Stimulated activated CD4-positive, alpha-beta T cell treated with anti-CD3 and anti-CD28 coated beads, TNF-alpha, amount 100 ng/mL, for 1 hour (primary cell): ENCODE data around the gene CPNE7.

ENCODE experiments used
- DNase-seq, 3 donors: peaks; one replicate each; pipeline ENCODE4 v3.0.0-alpha.2; 2020; ENCODE audit warnings: low read depth in 3 of 3, low spot score in 1 of 3

Gene CPNE7

GRCh38 chr16:89549007-89549700 is 26.4 kb upstream of the CPNE7 start:
- no peak for DNase-seq

GRCh38 chr16:89550421-89551007 is 25.0 kb upstream of the CPNE7 start:
- DNase-seq = no peak

GRCh38 chr16:89552329-89552728 is 23.2 kb upstream of the CPNE7 start:
- no peak for DNase-seq

DNA sequence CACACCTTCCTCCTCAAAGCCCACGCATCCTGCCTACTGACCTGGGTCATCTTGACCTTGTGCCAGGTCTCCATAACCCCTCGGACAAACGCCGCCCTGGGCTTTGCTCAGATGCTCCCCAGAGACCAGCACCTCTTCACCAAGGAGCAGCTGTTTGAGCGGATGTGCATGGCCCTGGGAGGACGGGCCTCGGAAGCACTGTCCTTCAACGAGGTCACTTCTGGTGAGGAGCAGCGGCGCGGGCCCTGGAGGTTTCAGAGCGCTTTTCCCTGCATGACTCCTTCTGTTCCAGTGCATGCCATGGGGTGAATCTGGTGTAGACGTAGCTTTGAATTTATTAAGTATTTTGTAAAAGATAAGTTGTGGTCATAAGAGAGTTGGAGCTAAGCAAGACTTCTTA is 22.6 kb upstream of the CPNE7 start:
- DNase-seq = no peak

DNA sequence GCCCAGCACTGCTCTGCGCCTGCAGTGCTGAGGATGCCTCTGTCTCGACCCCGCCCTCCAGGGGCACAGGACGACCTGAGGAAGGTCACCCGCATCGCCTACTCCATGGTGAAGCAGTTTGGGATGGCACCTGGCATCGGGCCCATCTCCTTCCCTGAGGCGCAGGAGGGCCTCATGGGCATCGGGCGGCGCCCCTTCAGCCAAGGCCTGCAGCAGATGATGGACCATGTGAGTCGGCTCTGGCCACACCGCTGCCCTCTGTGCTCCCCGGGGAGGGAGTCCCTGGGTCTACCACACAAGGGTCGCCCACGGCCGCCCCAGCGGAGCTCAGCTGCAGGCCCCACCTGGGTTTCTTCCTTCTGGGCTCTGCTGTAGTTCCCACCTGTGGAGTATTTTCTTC is 21.8 kb upstream of the CPNE7 start:
- DNase-seq = no peak

GRCh38 chr16:89554343-89554742 is 21.2 kb upstream of the CPNE7 start:
- no peak for DNase-seq

GRCh38 chr16:89555265-89555664 is 20.3 kb upstream of the CPNE7 start:
- DNase-seq = no peak

GRCh38 chr16:89555780-89556179 is 19.8 kb upstream of the CPNE7 start:
- no peak for DNase-seq

GRCh38 chr16:89556750-89557689 is 18.5 kb upstream of the CPNE7 start:
- peak; percentile 41 to 78 (median 57) for DNase-seq

- DNase-seq = no peak
Measured at GRCh38 chr16:89557690-89558490, 17.7 kb upstream of the CPNE7 start.

DNA sequence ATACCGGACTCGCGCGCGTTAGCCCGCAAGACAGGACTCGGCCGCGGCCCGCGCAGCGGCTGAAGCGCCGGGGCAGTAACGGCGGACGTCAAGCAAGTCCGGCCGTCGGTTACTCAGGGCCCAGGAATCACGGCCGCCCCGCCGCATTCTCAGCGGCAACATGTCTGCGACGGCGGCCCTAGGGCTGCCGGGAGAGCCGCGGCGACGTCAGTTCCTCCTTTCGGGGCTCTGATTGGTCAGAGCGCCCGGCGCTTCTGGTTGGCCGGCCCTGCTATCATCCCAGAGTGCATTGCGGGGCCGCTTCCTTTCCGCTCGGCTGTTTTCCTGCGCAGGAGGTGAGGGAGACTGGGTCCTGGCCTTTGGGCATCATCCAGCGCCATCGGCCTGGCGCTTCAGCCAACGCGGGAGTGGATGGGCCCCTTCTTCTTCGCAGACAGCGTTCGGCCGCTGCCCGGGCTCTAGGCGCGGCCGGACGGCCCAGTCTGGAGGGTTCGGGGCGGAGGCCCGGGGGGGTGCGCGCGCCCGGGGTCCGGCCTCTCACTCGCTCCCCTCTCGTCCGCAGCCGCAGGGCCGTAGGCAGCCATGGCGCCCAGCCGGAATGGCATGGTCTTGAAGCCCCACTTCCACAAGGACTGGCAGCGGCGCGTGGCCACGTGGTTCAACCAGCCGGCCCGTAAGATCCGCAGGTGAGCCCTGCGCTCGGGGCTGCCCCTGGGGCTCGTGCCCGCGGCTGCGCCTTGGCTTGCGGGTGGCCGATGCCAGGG is 15.0 kb upstream of the CPNE7 start, which contains the start of gene RPL13:
Gene RPL13, plus strand, starts transcription at position 305 of the 764 bp plus-strand sequence. Its CDS starts 278 bp downstream, at position 583.
- DNase-seq = peak; percentile 81 to 84 (median 84)

DNA sequence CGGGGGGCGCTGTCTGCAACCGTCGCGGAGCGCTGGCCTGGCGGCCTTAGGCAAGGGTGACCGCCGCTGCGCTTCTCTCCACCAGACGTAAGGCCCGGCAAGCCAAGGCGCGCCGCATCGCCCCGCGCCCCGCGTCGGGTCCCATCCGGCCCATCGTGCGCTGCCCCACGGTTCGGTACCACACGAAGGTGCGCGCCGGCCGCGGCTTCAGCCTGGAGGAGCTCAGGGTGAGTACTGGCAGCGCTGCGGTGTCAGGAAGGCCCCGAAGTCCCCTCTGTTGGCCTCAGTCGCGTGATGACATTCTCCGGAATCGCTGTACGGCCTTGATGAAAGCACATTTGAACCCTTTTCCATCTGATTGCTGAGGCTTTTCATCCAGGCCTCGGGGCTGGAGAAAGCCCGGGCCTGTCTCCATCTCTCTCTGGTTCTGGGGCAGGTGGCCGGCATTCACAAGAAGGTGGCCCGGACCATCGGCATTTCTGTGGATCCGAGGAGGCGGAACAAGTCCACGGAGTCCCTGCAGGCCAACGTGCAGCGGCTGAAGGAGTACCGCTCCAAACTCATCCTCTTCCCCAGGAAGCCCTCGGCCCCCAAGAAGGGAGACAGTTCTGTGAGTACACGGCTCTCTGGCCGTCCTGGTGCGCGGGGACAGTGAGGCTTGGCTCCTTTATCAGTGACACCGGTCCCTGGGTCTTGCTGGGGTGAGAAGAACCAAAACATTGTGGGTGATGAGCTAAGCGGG is 14.2 kb upstream of the CPNE7 start:
- peak in 1 of 3 donors; percentile 18 for DNase-seq

DNA sequence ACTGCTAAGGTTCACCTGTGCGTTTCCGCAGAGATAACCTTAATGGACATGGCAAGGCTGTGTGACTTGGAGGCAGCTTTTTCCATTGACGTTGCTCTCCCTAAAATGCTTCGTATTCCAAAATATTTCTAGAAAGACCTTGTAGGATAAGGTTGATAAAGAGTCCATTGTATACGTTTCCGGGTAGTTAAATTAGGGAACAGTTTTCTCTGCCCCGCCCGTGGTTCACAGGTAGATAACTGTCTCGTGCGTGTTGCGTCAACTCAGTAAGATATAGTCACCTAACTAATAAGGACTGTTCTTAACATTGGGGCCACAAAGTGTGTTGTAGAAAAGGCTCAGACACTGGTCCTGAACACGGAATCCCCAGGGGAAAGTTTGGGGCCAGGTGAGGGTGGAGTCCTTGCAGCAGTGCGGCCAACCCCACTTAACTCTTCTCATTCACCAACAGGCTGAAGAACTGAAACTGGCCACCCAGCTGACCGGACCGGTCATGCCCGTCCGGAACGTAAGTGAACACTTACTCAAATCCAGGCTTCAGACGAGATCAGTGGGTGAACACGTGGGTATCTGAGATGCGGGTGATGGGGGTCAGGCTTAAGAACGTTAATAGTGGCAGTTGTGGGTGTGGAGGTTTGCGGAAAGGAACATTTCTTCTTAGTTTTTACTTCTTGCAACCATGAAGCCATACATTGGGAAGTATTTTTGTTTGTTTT is 13.5 kb upstream of the CPNE7 start:
- no peak for DNase-seq

DNA sequence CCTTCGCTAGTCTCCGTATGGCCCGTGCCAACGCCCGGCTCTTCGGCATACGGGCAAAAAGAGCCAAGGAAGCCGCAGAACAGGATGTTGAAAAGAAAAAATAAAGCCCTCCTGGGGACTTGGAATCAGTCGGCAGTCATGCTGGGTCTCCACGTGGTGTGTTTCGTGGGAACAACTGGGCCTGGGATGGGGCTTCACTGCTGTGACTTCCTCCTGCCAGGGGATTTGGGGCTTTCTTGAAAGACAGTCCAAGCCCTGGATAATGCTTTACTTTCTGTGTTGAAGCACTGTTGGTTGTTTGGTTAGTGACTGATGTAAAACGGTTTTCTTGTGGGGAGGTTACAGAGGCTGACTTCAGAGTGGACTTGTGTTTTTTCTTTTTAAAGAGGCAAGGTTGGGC is 12.6 kb upstream of the CPNE7 start:
- DNase-seq = no peak

GRCh38 chr16:89563639-89564392 is 11.7 kb upstream of the CPNE7 start:
- DNase-seq = no peak

- peak in 1 of 3 donors; percentile 37 for DNase-seq
Measured at GRCh38 chr16:89564476-89565255, 10.9 kb upstream of the CPNE7 start.

GRCh38 chr16:89565256-89565505 is 10.4 kb upstream of the CPNE7 start:
- peak in 1 of 3 donors; percentile 32 for DNase-seq
